HG03280 (cell line): ENCODE data around the gene RBM33.

Experiments used
- ATAC-seq: cut with Tn5 transposase; IDR thresholded peaks from one replicate; pipeline ENCODE4 v1.9.1; 2021; ENCODE audit warnings: mild to moderate bottlenecking, moderate library complexity; ENCODE audit not compliant: unreplicated experiment

RBM33 gene

DNA sequence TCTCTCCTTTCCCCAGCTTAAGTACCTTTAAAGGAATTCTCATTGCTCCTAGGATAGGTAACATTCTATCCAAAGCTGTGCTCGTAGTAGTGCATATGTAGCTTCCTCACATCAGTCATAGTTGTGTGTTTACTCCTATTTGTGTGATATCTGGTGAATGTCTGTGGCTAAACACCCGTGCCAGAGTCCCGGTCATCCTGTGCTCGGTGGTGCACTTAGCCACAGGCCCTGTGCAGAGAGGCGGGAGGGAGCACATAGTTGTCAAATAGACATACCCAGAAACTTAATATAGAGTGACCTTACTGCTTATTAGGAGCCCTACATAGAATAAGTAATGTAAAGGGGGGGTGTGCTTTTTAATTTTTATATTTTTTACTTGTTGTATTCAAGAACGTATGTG lies 76.6 kb downstream of the RBM33 start:
- ATAC-seq: no peak

GRCh38 chr7:155722118-155722517 lies 77.7 kb downstream of the RBM33 start:
- ATAC-seq: peak; percentile 62

DNA sequence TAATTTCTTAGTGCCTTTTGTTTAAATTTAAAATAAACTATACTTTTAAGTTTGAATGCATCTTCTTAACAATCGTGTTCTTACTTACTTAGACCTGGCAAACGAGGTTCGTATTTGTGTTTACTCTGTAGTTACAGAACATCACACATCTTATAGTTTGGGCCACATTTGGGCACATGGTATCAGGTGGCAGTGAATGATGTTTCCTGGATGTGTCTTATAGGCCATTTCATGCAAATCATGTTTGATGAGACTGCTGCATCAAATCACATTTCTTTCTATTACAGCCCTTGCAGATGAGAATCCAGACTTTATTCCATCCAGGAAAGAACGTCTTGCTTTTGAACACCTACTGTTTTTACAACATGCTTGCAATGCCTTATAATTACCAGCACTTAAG lies 78.5 kb downstream of the RBM33 start:
- ATAC-seq: no peak

- ATAC-seq: no peak
These were observed 80.0 kb downstream of the RBM33 start for GRCh38 chr7:155724327-155725005.

- no peak for ATAC-seq
These were observed 80.5 kb downstream of the RBM33 start for GRCh38 chr7:155725006-155725355.

GRCh38 chr7:155727616-155728015 lies 83.2 kb downstream of the RBM33 start:
- no peak for ATAC-seq

- no peak for ATAC-seq
These were observed 83.7 kb downstream of the RBM33 start for GRCh38 chr7:155728116-155728515.

GRCh38 chr7:155729847-155730246 lies 85.4 kb downstream of the RBM33 start:
- ATAC-seq: no peak

- ATAC-seq: no peak
These were observed 86.9 kb downstream of the RBM33 start for GRCh38 chr7:155731380-155731779.

DNA sequence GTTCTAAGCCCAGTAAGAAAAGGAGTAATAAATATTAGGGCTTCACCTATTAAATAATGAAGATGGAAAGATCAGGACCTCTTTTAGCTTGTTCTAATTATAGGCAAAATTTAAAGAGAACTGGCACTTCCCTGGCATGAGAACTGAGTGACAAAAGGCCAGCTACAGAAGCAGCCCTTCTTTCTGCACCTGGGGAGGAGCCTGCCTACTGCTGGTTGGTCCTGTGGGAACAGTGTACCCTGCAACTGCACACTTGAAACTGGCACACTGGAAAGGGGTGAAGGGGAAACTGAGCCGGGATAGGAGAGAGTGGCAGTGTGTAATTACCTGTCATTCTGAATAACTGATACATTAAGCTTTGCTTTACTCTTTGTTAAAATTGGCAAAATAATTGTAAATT lies 87.4 kb downstream of the RBM33 start:
- ATAC-seq: no peak

GRCh38 chr7:155732286-155732685 lies 87.8 kb downstream of the RBM33 start:
- ATAC-seq: no peak

DNA sequence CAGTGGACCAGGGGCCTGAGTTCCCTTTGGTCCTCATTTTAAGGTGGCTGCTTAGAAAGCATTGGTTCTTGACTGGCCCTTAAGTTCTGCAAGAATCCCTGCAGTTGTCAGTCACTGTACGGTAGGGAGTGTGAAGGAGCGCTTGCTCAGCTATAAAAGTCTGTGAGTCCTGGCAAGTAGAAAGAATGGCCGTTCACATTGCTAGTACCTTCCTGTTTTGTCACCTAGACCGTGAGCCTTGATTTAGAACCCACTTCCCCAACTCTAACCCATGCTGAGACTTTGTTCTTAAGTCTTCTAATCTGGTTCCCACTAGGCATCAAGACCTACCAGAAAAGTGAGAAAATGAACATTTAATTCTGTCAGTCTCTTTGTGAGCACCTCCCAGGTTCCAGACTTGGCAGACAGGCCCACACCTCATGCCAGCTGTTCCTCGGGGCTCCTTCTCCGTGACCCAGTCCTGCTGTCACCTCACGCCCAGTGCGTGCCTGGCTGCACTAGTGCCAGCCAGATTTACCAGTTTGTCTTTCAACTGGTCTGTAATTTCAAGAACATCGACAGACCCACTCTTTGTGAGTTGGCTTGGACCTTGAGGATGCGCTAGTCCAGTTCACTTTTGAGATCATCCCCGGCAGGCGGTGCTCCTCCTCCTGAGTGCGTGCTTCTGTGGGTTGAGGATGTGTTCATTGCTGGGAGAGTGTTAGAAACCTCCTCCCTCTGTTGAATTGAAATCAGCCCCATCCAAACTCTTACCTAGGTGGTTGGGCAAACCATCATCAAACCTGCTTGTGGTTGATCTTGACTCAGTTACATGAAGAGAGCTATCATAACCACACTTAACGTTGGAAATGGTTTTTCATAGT lies 89.4 kb downstream of the RBM33 start:
- ATAC-seq: no peak

DNA sequence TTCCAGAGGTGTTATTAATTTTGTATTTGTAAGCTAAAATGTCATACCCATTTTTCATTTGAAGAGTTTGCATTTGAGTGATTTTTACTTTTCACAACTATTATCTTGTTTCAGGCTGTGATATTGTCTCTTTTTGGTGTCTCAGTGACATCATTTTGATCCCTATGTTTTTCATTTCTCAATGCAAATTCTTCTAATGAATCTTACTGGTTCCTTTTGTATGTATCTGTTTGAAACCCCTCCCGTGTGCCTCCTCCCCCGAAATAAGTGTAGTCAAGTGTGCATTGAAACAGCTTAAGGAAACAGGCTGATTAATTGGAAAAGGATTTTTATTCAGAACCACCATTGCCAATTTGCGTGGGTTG lies 90.0 kb downstream of the RBM33 start:
- ATAC-seq: no peak

DNA sequence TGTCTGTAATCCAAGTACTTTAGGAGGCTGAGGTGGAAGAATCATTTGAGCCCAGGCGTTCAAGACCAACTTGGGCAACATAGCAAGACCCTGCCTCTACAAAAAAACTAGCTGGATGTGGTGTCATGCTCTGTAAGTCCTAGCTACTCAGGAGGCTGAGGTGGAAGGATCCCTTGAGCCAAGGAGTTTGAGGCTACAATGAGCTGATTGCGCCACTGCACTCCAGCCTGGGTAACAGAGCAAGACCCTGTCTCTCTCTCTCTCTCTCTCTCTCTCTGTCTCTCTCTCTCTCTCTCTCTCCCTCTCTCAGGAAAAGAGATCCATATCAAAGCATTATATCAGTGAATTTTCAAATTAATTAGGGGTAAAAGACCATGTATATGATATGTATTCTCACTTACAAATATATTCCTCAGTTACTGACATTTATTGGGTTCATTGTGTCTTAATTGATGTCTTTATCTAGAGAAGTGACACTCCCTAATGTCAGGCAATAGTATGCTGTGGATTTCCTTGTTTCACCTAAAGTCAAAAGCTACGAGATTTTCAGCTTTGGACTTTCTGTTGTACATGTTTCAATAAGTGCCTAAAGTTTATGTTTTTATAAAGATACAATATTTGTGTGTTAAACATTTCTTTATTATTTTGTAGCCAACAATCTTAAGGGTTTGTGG lies 91.1 kb downstream of the RBM33 start:
- ATAC-seq: no peak

DNA sequence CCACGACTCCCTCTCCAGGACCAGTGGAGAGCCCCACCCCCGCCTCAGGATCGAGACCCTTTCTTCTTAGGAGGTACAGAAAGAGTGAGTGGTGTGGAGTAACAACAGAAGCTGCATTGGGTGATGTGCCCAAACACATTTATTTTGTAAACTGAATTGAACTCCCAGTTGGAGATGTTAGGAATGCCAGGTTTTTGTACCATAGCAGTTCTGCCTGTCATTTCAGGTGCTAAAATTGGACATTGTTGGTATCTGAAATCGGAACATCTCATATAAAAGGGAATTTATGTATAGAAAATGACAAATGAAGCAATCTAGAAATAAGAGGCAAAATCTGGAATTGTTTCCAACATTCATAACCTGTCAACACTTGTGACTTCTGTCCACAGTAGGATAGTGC lies 93.1 kb downstream of the RBM33 start:
- ATAC-seq: no peak

DNA sequence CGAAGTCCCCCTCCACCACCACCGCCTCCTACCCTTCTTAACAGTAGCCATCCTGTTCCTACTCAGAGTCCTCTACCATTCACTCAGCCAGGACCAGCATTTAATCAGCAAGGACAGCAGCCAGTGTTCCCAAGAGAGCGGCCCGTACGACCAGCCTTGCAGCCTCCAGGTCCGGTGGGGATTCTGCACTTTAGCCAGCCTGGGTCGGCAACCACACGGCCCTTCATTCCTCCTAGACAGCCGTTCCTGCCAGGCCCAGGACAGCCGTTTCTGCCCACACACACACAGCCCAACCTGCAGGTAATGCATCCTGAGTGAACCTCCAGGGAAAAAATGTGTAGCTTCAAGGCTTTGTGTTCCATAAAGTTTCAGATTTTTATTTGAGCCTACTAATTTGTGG lies 93.6 kb downstream of the RBM33 start:
- ATAC-seq: no peak

GRCh38 chr7:155738652-155739537 lies 94.4 kb downstream of the RBM33 start:
- peak; percentile 55 for ATAC-seq

GRCh38 chr7:155739538-155740143 lies 95.2 kb downstream of the RBM33 start:
- ATAC-seq: no peak

GRCh38 chr7:155741082-155741481 lies 96.6 kb downstream of the RBM33 start:
- ATAC-seq: no peak

- ATAC-seq: no peak
These were observed 97.3 kb downstream of the RBM33 start for GRCh38 chr7:155741805-155742204.

- ATAC-seq: no peak
These were observed 98.7 kb downstream of the RBM33 start for GRCh38 chr7:155743177-155743576.
